NCI-H2227 treated with DMSO at 0.1 percent for 48 hours (cell line): ENCODE results near the gene TNFSF13.
"Not testable (repeated sequence)": the region's sequence is repeated elsewhere in the genome, so short reads cannot be mapped to it uniquely, and the experiment has no call there.

Experiments used
- DNase-seq: peaks from one replicate; lab custom pipeline; 2025; lab: John Stamatoyannopoulos, UW

TNFSF13 gene

DNA sequence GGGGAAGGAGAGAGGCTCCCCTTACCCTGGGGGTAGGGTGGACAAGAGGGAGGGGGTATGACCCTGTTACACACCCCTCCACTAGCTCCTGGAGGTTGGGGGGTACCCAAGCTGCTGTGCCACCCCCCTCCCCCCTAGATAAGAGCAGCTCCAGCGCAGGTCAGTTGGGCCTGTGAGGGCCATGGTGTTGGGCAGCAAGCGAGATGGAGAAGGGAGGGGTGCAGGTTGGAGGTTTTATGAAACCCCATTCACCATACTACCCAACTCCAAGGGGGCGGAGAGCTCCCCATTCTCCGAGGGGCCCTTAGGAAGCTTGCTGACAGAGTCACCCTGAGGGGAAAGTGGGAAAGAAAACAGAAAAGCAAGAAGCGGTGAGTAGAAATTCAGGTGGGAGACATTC is 33.0 kb downstream of the TNFSF13 start:
- DNase-seq, result no peak

DNA sequence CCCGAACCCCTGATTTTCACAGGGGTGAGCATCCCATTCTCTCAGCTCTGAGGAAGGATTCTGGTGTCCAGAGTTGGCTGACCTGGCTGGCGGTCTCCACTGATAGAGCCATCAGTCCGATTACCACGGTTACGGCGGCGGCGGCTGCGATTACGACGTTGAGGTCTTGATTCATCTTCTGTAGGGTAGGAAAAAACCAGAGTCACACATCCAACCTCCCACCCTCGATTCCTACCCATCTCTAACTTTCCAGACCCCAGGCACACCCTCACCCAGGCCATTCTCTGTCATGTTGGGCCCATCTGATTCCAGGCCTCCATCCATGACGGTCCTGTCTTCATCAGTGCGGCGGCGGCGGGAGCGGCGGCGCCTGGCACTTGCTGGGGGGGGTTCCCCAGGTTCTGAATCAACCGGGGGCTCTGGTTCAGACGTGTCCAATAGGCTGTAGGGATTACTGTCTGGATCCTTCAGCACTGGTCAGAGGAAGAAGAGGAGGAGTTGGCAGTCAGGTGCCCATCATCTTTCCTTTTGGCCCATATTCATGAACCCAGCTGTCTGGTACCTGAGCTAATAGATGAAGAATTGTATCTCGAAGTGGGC is 34.0 kb downstream of the TNFSF13 start:
- no peak for DNase-seq

DNA sequence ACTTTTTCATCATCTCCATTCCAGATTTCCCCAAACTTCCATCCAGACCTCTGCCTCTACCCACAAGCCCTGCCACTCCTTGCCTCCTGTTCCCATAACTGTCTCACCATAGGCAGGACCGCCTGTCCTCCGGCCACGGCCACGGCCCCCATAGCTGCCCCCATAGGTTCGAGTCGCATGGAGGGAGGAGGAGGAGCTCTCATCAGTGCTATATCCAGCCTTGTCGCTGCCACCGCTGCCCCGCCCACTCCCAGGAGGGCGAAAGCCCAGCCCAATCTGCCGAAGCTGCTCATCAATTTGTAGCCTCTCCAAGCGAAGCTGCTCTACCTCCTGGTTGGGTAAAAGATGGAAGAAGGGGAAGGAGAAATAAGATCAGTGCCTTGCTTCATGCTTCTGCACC is 34.7 kb downstream of the TNFSF13 start:
- DNase-seq, result no peak

DNA sequence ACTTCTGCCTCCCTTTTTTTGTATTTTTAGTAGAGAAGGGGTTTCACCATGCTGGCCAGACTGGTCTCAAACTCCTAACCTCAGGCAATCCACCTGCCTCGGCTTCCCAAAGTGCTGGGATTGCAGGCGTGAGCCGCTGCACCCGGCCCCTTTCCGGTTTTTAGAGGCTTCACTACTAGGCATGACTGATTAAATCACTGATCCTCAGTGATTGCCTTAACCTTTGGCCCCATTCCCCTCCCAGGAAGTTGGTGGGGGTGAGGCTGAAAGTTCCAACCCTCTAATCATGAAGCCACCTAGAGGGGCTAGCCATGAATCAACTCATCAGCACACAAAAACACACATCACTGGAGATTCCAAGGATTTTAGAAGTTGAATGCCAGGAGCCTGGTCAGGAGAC is 39.0 kb downstream of the TNFSF13 start:
- not testable (repeated sequence) for DNase-seq

DNA sequence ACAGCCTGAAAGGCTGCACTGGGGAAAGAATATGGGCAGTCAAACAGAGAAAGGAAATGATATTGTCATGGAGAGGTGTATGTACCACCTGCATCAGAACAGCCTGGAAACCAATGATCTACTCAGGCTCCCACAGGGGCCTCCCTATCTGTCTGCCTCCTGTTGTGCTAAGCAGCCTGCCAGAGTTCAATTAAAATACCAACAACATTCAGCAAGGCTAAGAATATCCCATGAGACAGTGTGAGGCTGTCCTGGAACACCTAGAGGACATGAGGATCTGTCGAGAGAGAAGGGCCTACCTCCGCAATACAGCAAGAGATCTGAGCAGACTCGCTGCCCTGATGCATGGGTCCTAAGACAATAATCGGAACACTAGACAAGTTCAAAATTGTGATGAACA is 47.7 kb downstream of the TNFSF13 start:
- DNase-seq, result no peak

DNA sequence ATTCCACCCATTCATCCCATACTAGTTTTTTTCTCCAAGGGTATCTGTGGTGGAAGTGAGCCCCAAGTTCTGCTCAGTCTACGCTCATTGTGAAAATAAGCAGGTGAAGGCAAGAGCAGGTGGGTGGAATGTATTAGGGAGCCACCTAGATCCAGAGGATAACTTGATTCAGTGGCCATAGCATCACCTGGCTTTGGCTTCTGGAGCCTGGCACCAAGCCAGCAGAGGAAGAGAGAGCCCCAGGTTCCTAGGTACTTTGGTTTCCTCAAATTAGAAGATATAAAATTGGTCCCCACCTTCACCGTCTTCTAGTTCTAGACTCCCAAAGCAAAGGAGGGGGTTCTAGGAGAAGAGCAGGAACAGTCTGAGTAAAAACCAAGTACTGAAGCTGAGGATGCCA is 52.1 kb downstream of the TNFSF13 start:
- DNase-seq, result no peak
